ENCODE measurements around the gene DCPS.

The DCPS gene

GRCh38 chr11:126268708-126269579 is 34.9 kb upstream of the DCPS start, which contains the start of the genes FOXRED1 and SRPRA:
TSS of gene FOXRED1 (plus strand) at chr11:126269154. CDS start at chr11:126269207, 53 bp downstream.
TSS of gene SRPRA (minus strand) at chr11:126268895. CDS start at chr11:126268804, 91 bp downstream.
- peaks cover 4% of the 10 kb centered on the region for H3K4me1 ChIP-seq (ENCODE audit: control insufficient read depth, low read depth, low read length)
- peak within 1 kb of the TSS; percentile 65 for H3K27ac ChIP-seq (ENCODE audit: low read length)
- no peaks in the 10 kb centered on the region for H3K27me3 ChIP-seq (ENCODE audit: control insufficient read depth, insufficient read depth, low read length)
- H3K9ac ChIP-seq (ENCODE audit: low read length), result peak within 1 kb of the TSS; percentile 84
- peak within 1 kb of the TSS; percentile 84 for H3K4me3 ChIP-seq (ENCODE audit: low read length)
- H3K36me3 ChIP-seq (ENCODE audit: control insufficient read depth, low read depth, low read length), result peaks cover 48% of the 10 kb centered on the region
- H3K9me3 ChIP-seq (ENCODE audit: control insufficient read depth, low read depth, low read length), result no peaks in the 10 kb centered on the region

DNA sequence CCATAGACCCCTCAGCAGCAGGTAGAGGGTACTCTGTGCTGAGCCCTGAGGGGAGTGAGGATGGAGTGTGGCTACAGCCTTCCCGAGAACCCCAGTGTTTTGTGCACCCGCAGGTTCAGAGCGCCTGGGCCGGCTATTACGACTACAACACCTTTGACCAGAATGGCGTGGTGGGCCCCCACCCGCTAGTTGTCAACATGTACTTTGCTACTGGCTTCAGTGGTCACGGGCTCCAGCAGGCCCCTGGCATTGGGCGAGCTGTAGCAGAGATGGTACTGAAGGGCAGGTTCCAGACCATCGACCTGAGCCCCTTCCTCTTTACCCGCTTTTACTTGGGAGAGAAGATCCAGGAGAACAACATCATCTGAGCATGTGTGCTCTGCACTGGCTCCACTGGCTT is 26.5 kb upstream of the DCPS start:
- Histone ChIP-seq H3K4me3 (ENCODE audit: low read length) (no peak overlapping the region), H3K4me1 (ENCODE audit: control insufficient read depth, low read depth, low read length) (peaks cover 4% of the 10 kb centered on the region), H3K27me3 (ENCODE audit: control insufficient read depth, insufficient read depth, low read length) (peaks cover 10% of the 10 kb centered on the region), H3K27ac (ENCODE audit: low read length) (no peak overlapping the region), H3K9ac (ENCODE audit: low read length) (no peak overlapping the region), H3K9me3 (ENCODE audit: control insufficient read depth, low read depth, low read length) (no peaks in the 10 kb centered on the region), H3K36me3 (ENCODE audit: control insufficient read depth, low read depth, low read length) (peaks cover 39% of the 10 kb centered on the region)

- Histone ChIP-seq H3K27ac (ENCODE audit: low read length) (no peak overlapping the region), H3K9me3 (ENCODE audit: control insufficient read depth, low read depth, low read length) (no peaks in the 10 kb centered on the region), H3K4me1 (ENCODE audit: control insufficient read depth, low read depth, low read length) (peaks cover 4% of the 10 kb centered on the region), H3K36me3 (ENCODE audit: control insufficient read depth, low read depth, low read length) (peaks cover 39% of the 10 kb centered on the region), H3K9ac (ENCODE audit: low read length) (no peak overlapping the region), H3K4me3 (ENCODE audit: low read length) (no peak overlapping the region), H3K27me3 (ENCODE audit: control insufficient read depth, insufficient read depth, low read length) (peaks cover 10% of the 10 kb centered on the region)
Measured at GRCh38 chr11:126277780-126278179, 26.1 kb upstream of the DCPS start.

GRCh38 chr11:126279191-126279590 is 24.7 kb upstream of the DCPS start:
- peaks cover 27% of the 10 kb centered on the region for H3K36me3 ChIP-seq (ENCODE audit: control insufficient read depth, low read depth, low read length)
- no peaks in the 10 kb centered on the region for H3K9me3 ChIP-seq (ENCODE audit: control insufficient read depth, low read depth, low read length)
- H3K27ac ChIP-seq (ENCODE audit: low read length), result no peak overlapping the region
- H3K9ac ChIP-seq (ENCODE audit: low read length), result no peak overlapping the region
- H3K4me1 ChIP-seq (ENCODE audit: control insufficient read depth, low read depth, low read length), result peaks cover 4% of the 10 kb centered on the region
- H3K4me3 ChIP-seq (ENCODE audit: low read length), result no peak overlapping the region
- peaks cover 21% of the 10 kb centered on the region for H3K27me3 ChIP-seq (ENCODE audit: control insufficient read depth, insufficient read depth, low read length)

DNA sequence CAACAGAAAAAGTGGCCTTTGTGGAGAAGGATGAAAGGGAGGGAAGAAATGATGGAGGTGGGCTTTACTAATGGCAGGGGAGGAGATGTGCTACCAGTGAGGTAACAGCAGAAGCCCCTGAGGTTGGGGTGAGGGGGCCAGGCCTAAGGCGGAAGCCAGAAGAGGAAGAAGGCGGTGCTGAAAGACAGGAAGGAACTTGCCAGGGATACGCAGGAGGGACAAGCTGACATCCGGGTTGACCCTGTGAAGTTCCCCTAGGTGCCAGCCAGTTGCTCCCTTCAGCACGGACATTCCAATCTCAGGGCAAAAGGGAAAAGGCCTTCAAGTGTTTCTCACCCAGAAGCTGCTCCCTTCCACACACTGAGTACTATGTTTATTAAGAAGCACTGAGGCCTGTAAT is 23.3 kb upstream of the DCPS start:
- Histone ChIP-seq H3K9ac (ENCODE audit: low read length) (no peak overlapping the region), H3K36me3 (ENCODE audit: control insufficient read depth, low read depth, low read length) (peaks cover 19% of the 10 kb centered on the region), H3K4me1 (ENCODE audit: control insufficient read depth, low read depth, low read length) (peaks cover 4% of the 10 kb centered on the region), H3K9me3 (ENCODE audit: control insufficient read depth, low read depth, low read length) (no peaks in the 10 kb centered on the region), H3K27ac (ENCODE audit: low read length) (no peak overlapping the region), H3K27me3 (ENCODE audit: control insufficient read depth, insufficient read depth, low read length) (peaks cover 21% of the 10 kb centered on the region), H3K4me3 (ENCODE audit: low read length) (no peak overlapping the region)

- no peak overlapping the region for H3K4me3 ChIP-seq (ENCODE audit: low read length)
- H3K4me1 ChIP-seq (ENCODE audit: control insufficient read depth, low read depth, low read length), result peaks cover 4% of the 10 kb centered on the region
- H3K27me3 ChIP-seq (ENCODE audit: control insufficient read depth, insufficient read depth, low read length), result peaks cover 21% of the 10 kb centered on the region
- no peak overlapping the region for H3K9ac ChIP-seq (ENCODE audit: low read length)
- H3K27ac ChIP-seq (ENCODE audit: low read length), result no peak overlapping the region
- H3K36me3 ChIP-seq (ENCODE audit: control insufficient read depth, low read depth, low read length), result peaks cover 16% of the 10 kb centered on the region
- no peaks in the 10 kb centered on the region for H3K9me3 ChIP-seq (ENCODE audit: control insufficient read depth, low read depth, low read length)
Measured at GRCh38 chr11:126281245-126281644, 22.6 kb upstream of the DCPS start.

GRCh38 chr11:126281666-126282175 is 22.1 kb upstream of the DCPS start:
- Histone ChIP-seq H3K9me3 (ENCODE audit: control insufficient read depth, low read depth, low read length) (no peaks in the 10 kb centered on the region), H3K27me3 (ENCODE audit: control insufficient read depth, insufficient read depth, low read length) (peaks cover 21% of the 10 kb centered on the region), H3K36me3 (ENCODE audit: control insufficient read depth, low read depth, low read length) (peaks cover 16% of the 10 kb centered on the region), H3K27ac (ENCODE audit: low read length) (no peak overlapping the region), H3K4me3 (ENCODE audit: low read length) (peak overlapping the region; percentile 72), H3K9ac (ENCODE audit: low read length) (no peak overlapping the region), H3K4me1 (ENCODE audit: control insufficient read depth, low read depth, low read length) (peaks cover 4% of the 10 kb centered on the region)

GRCh38 chr11:126282361-126282735 is 21.5 kb upstream of the DCPS start:
- H3K4me1 ChIP-seq (ENCODE audit: control insufficient read depth, low read depth, low read length), result peaks cover 4% of the 10 kb centered on the region
- peak overlapping the region; percentile 72 for H3K4me3 ChIP-seq (ENCODE audit: low read length)
- no peak overlapping the region for H3K27ac ChIP-seq (ENCODE audit: low read length)
- H3K36me3 ChIP-seq (ENCODE audit: control insufficient read depth, low read depth, low read length), result peaks cover 11% of the 10 kb centered on the region
- H3K27me3 ChIP-seq (ENCODE audit: control insufficient read depth, insufficient read depth, low read length), result peaks cover 21% of the 10 kb centered on the region
- peak overlapping the region; percentile 34 for H3K9ac ChIP-seq (ENCODE audit: low read length)
- H3K9me3 ChIP-seq (ENCODE audit: control insufficient read depth, low read depth, low read length), result no peaks in the 10 kb centered on the region

GRCh38 chr11:126282736-126283591 is 20.9 kb upstream of the DCPS start, which contains the start of gene TIRAP:
TSS of gene TIRAP (plus strand) at chr11:126283093. CDS start at chr11:126290895, 7,802 bp downstream.
- Histone ChIP-seq H3K9ac (ENCODE audit: low read length) (peak within 1 kb of the TSS; percentile 58), H3K36me3 (ENCODE audit: control insufficient read depth, low read depth, low read length) (peaks cover 6% of the 10 kb centered on the region), H3K27ac (ENCODE audit: low read length) (no peak within 1 kb of the TSS), H3K4me1 (ENCODE audit: control insufficient read depth, low read depth, low read length) (peaks cover 4% of the 10 kb centered on the region), H3K4me3 (ENCODE audit: low read length) (peak within 1 kb of the TSS; percentile 72), H3K27me3 (ENCODE audit: control insufficient read depth, insufficient read depth, low read length) (peaks cover 21% of the 10 kb centered on the region), H3K9me3 (ENCODE audit: control insufficient read depth, low read depth, low read length) (no peaks in the 10 kb centered on the region)

DNA sequence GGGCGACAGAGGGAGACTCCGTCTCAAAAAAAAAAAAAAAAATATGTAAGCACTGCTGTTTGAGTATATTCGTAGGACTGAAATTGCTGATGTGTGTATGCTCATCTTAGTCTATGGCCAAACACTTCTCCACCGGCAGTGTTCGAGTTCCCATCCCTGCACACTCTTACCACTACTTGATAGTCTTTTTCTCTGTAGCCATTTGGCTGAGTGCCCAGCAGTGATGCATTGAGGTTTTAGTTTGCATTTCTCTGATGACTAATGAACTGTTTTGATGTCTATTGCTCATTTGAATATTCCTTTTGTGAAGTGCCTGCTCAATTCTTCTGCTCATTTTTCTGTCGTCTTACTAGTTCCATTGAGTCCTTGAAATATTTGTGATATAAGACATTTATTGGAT is 19.0 kb upstream of the DCPS start:
- no peak overlapping the region for H3K9ac ChIP-seq (ENCODE audit: low read length)

DNA sequence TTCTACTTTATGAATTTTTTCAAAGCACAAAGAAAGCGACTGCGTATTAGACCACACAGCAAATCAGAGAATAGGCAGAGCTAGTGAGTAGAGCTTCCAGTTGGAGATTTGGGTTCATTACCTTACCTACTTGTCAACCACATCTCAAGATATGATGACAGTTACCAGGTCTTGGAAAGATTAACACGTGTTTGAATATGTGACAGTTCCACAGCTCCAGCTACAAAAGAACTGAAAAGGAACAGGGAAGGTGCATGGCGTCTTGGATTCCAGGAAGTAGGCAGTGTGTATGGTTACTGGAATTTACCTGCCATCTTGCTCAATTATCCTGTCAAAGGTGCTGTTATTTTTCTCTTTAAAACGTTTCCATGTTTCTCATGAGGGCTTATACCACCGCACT is 15.6 kb upstream of the DCPS start:
- no peak overlapping the region for H3K27ac ChIP-seq (ENCODE audit: low read length)
- peaks cover 7% of the 10 kb centered on the region for H3K36me3 ChIP-seq (ENCODE audit: control insufficient read depth, low read depth, low read length)
- no peak overlapping the region for H3K9ac ChIP-seq (ENCODE audit: low read length)
- H3K4me1 ChIP-seq (ENCODE audit: control insufficient read depth, low read depth, low read length), result no peaks in the 10 kb centered on the region
- peaks cover 9% of the 10 kb centered on the region for H3K27me3 ChIP-seq (ENCODE audit: control insufficient read depth, insufficient read depth, low read length)
- no peaks in the 10 kb centered on the region for H3K9me3 ChIP-seq (ENCODE audit: control insufficient read depth, low read depth, low read length)
- H3K4me3 ChIP-seq (ENCODE audit: low read length), result no peak overlapping the region

More for the DNA sequence above, 19.0 kb upstream of the DCPS start:
- H3K27ac ChIP-seq (ENCODE audit: low read length), result no peak overlapping the region
- peaks cover 21% of the 10 kb centered on the region for H3K27me3 ChIP-seq (ENCODE audit: control insufficient read depth, insufficient read depth, low read length)
- no peaks in the 10 kb centered on the region for H3K36me3 ChIP-seq (ENCODE audit: control insufficient read depth, low read depth, low read length)
- H3K9me3 ChIP-seq (ENCODE audit: control insufficient read depth, low read depth, low read length), result no peaks in the 10 kb centered on the region
- peaks cover 4% of the 10 kb centered on the region for H3K4me1 ChIP-seq (ENCODE audit: control insufficient read depth, low read depth, low read length)
- no peak overlapping the region for H3K4me3 ChIP-seq (ENCODE audit: low read length)

All from iPS-18a (cell line).